SK-N-SH (cell line): ENCODE data around the gene HIVEP2. TPM values are rescaled to one million over a fixed set of nuclear protein-coding genes. Genes with fewer than 3 reads are reported as not detected.

Source experiments
- CTCF ChIA-PET: fragments of 300-600, 350-600 bp; formaldehyde crosslinking; extraction: SDS; loops from one replicate; lab custom pipeline; 2021; lab: Yijun Ruan, JAX
- POLR2A ChIA-PET: fragments of 350-600 bp; sonication (Branson Sonifier 250); formaldehyde crosslinking; extraction: SDS; loops from one replicate; lab custom pipeline; 2020; ENCODE audit warnings: antibody characterized with exemption, inconsistent platforms; lab: Yijun Ruan, JAX
- DNase-seq: peaks from one replicate; pipeline ENCODE4 v3.0.0; 2012
- H2AFZ ChIP-seq: fragments of 200-600 bp; sonication (generic); 2 replicates; pipeline ENCODE4 v1.8.1; 2016; ENCODE audit warnings: antibody characterized with exemption, mild to moderate bottlenecking, low read depth
- H3F3A ChIP-seq: fragments of 200-600 bp; sonication (generic); replicated peaks from 2 replicates; pipeline ENCODE3; 2016; ENCODE audit warnings: antibody characterized with exemption, mild to moderate bottlenecking; ENCODE audit not compliant: insufficient read depth
- H3K27ac ChIP-seq, 2 experiments: fragments of 200-500 bp in 1 of 2; fragments of 200-600 bp in 1 of 2; sonication (Bioruptor generic) in 1 of 2; sonication (generic), shearing (Covaris generic) in 1 of 2; 2 replicates each; pipeline versions ENCODE4 v1.5.1 to v1.6.1; 2014 to 2016; ENCODE audit warnings: low read depth in 2 of 2, inconsistent platforms in 1 of 2, low read length in 1 of 2, mild to moderate bottlenecking in 1 of 2, mixed read lengths in 1 of 2
- H3K27me3 ChIP-seq: fragments of 200-600 bp; sonication (generic), shearing (Covaris generic); 2 replicates; pipeline ENCODE4 v1.6.1; 2016; ENCODE audit warnings: mixed run types; ENCODE audit not compliant: insufficient read depth
- H3K36me3 ChIP-seq, 2 experiments: fragments of 200-500 bp in 1 of 2; fragments of 200-600 bp in 1 of 2; sonication (Bioruptor generic) in 1 of 2; sonication (generic) in 1 of 2; replicated peaks in 1 of 2; 2 replicates each; pipeline versions ENCODE3 to v1.5.1; 2014 to 2016; ENCODE audit warnings: low read length in 1 of 2, mild to moderate bottlenecking in 1 of 2; ENCODE audit not compliant: insufficient read depth in 2 of 2, control insufficient read depth in 1 of 2
- H3K4me1 ChIP-seq, 2 experiments: fragments of 200-500 bp in 1 of 2; fragments of 200-600 bp in 1 of 2; sonication (Bioruptor generic) in 1 of 2; sonication (generic), shearing (Covaris generic) in 1 of 2; 2 replicates each; pipeline versions ENCODE4 v1.5.1 to v1.6.1; 2014 to 2016; ENCODE audit warnings: low read depth in 1 of 2, low read length in 1 of 2, mixed run types in 1 of 2; ENCODE audit not compliant: insufficient read depth in 2 of 2, control insufficient read depth in 1 of 2
- H3K4me2 ChIP-seq: fragments of 200-600 bp; sonication (generic), shearing (Covaris generic); 2 replicates; pipeline ENCODE4 v1.6.1; 2017; ENCODE audit warnings: mixed run types
- H3K4me3 ChIP-seq, 2 experiments: fragments of 200-500 bp in 1 of 2; fragments of 200-600 bp in 1 of 2; sonication (Bioruptor generic) in 1 of 2; sonication (generic), shearing (Covaris generic) in 1 of 2; 2 replicates each; pipeline versions ENCODE4 v1.5.1 to v1.8.1; 2014 to 2016; ENCODE audit warnings: low read depth in 2 of 2, inconsistent platforms in 1 of 2, low read length in 1 of 2, mild to moderate bottlenecking in 1 of 2, mixed read lengths in 1 of 2, moderate library complexity in 1 of 2
- H3K79me2 ChIP-seq: fragments of 200-600 bp; sonication (generic); 2 replicates; pipeline ENCODE4 v1.8.1; 2017; ENCODE audit warnings: mild to moderate bottlenecking; ENCODE audit not compliant: insufficient read depth
- H3K9ac ChIP-seq: fragments of 200-600 bp; sonication (generic); 2 replicates; pipeline ENCODE4 v1.6.1; 2017; ENCODE audit warnings: mixed run types
- H3K9me2 ChIP-seq: fragments of 200-600 bp; sonication (generic); 2 replicates; pipeline ENCODE4 v1.6.1; 2017; ENCODE audit warnings: mixed run types
- H3K9me3 ChIP-seq: fragments of 200-600 bp; sonication (generic); 2 replicates; pipeline ENCODE4 v1.6.1; 2017; ENCODE audit warnings: mixed run types, mild to moderate bottlenecking, moderate library complexity
- H4K20me1 ChIP-seq: fragments of 200-600 bp; sonication (generic); 2 replicates; pipeline ENCODE4 v1.6.1; 2017; ENCODE audit warnings: mild to moderate bottlenecking, mixed run types; ENCODE audit not compliant: insufficient read depth
- ELF1 ChIP-seq: IDR thresholded peaks from 2 replicates; pipeline ENCODE4 v1.4.0; 2012
- EP300 ChIP-seq, 2 experiments: IDR thresholded peaks; 2 replicates each; pipeline versions ENCODE4 v1.4.0 to v1.6.1; 2012; ENCODE audit warnings: borderline replicate concordance in 1 of 2, low read depth in 1 of 2, low read length in 1 of 2
- EZH2phosphoT487 ChIP-seq: fragments of 200-600 bp; sonication (generic); IDR thresholded peaks from 2 replicates; pipeline ENCODE4 v1.6.1; 2017; ENCODE audit warnings: low read depth, mixed run types, mild to moderate bottlenecking, antibody characterized with exemption, moderate library complexity, borderline replicate concordance
- FOXJ3 ChIP-seq: sonication (generic); formaldehyde crosslinking; IDR thresholded peaks from 2 replicates; pipeline ENCODE4 v1.5.1; 2020; ENCODE audit warnings: mild to moderate bottlenecking, missing genetic modification reagents
- IRF3 ChIP-seq: fragments of 150-350 bp; IDR thresholded peaks from 2 replicates; pipeline ENCODE4 v1.6.1; 2016; ENCODE audit warnings: mild to moderate bottlenecking, low read depth, low read length
- MEF2A ChIP-seq: IDR thresholded peaks from 2 replicates; pipeline ENCODE4 v1.4.0; 2012; ENCODE audit warnings: low read depth, borderline replicate concordance
- PBX3 ChIP-seq: IDR thresholded peaks from 2 replicates; pipeline ENCODE4; 2012
- POLR2AphosphoS5 ChIP-seq: IDR thresholded peaks from 2 replicates; pipeline ENCODE4 v1.6.1; 2012; ENCODE audit warnings: low read depth, low read length
- REST ChIP-seq: IDR thresholded peaks from 2 replicates; pipeline ENCODE4 v1.6.1; 2012; ENCODE audit warnings: mild to moderate bottlenecking, low read depth, low read length, moderate library complexity
- RFX5 ChIP-seq: IDR thresholded peaks from 2 replicates; pipeline ENCODE4 v1.6.1; 2012; ENCODE audit warnings: mild to moderate bottlenecking, improper control_type of control experiment, low read length
- SIN3A ChIP-seq: IDR thresholded peaks from 2 replicates; pipeline ENCODE4 v1.6.1; 2012; ENCODE audit warnings: low read depth, mild to moderate bottlenecking, low read length, moderate library complexity, borderline replicate concordance
- TCF12 ChIP-seq: IDR thresholded peaks from 2 replicates; pipeline ENCODE4 v1.4.0; 2012
- TEAD4 ChIP-seq: IDR thresholded peaks from 2 replicates; pipeline ENCODE4 v1.4.0; 2012; ENCODE audit warnings: mild to moderate bottlenecking, borderline replicate concordance; ENCODE audit not compliant: insufficient read depth
- USF1 ChIP-seq: IDR thresholded peaks from 2 replicates; pipeline ENCODE4 v1.4.0; 2012; ENCODE audit warnings: low read depth, borderline replicate concordance
- WGBS: methylation state at CpG from one replicate; pipeline ENCODE4 v1.1.6; 2017; ENCODE audit warnings: low lambda C conversion rate; 5-methylcytosine and 5-hydroxymethylcytosine counted together
- polyA plus RNA-seq, 3 experiments: library from polyadenylated mRNA; depleted of rRNA; stranded (reverse); fragments of >200 nt; gene quantifications; 2 replicates each; pipeline ENCODE4 v1.2.3, GENCODE V29; 2012

The HIVEP2 gene
- polyA plus RNA-seq, 1 of the 3 experiments (the other 2 are of a cell fraction) = 2.5 TPM

GRCh38 chr6:142708651-142709050 is 236.3 kb downstream of the HIVEP2 start (continued):
- no peak for TF ChIP-seq PBX3
- TF ChIP-seq IRF3 = no peak
- no peak for TF ChIP-seq MEF2A
- TF ChIP-seq REST = no peak

GRCh38 chr6:142707255-142707654 is 237.7 kb downstream of the HIVEP2 start:
- ChIA-PET CTCF (no interaction called here), POLR2A (no interaction called here)
- Histone ChIP-seq H3K36me3 (no peaks in the 10 kb centered on the region), H3F3A (no peaks in the 10 kb centered on the region), H3K4me3 (no peak overlapping the region), H2AFZ (no peak overlapping the region), H3K79me2 (no peaks in the 10 kb centered on the region), H3K4me1 (peaks cover 3 to 16% of the 10 kb centered on the region in 2 experiments; a peak in 3 of 4 replicates), H4K20me1 (no peaks in the 10 kb centered on the region), H3K9me2 (no peaks in the 10 kb centered on the region), H3K9me3 (no peaks in the 10 kb centered on the region), H3K4me2 (no peak overlapping the region), H3K27me3 (no peaks in the 10 kb centered on the region), H3K9ac (no peak overlapping the region), H3K27ac (no peak overlapping the region; a peak in 1 of 4 replicates)
- WGBS = 88% methylated on average over 2 of the region's 2 CpGs
- DNase-seq = no peak
- TF ChIP-seq FOXJ3 (CRISPR knock-in tag) (no peak), EP300 (IDR thresholded peaks at IDR 0.05; ENCODE audit: borderline replicate concordance in 1 of 2, low read depth in 1 of 2, low read length in 1 of 2) (no peak)

- Histone ChIP-seq H3K9ac (no peak overlapping the region), H3K36me3 (no peaks in the 10 kb centered on the region), H3K79me2 (no peaks in the 10 kb centered on the region), H3K9me3 (no peaks in the 10 kb centered on the region), H3K27ac (no peak overlapping the region), H3K4me2 (no peak overlapping the region), H3K27me3 (no peaks in the 10 kb centered on the region), H2AFZ (0 out of 2 replicates have a peak overlapping the region, but pooled peaks have one; percentile 29), H3K4me3 (no peak overlapping the region), H3K9me2 (no peaks in the 10 kb centered on the region), H3K4me1 (peaks cover 3 to 23% of the 10 kb centered on the region in 2 experiments; a peak in 3 of 4 replicates), H4K20me1 (no peaks in the 10 kb centered on the region), H3F3A (no peaks in the 10 kb centered on the region)
- 88% methylated on average over 3 of the region's 3 CpGs for WGBS
- no peak for DNase-seq
- CTCF ChIA-PET = interaction anchor here (0.8 kb wide), 1 partner anchor 139 kb away, joined by 5 read pairs; no protein-coding TSS in a partner anchor
- POLR2A ChIA-PET = no interaction called here
- TF ChIP-seq ELF1 (no peak), TCF12 (no peak), REST (no peak), RFX5 (no peak), USF1 (no peak), TEAD4 (no peak), MEF2A (no peak), SIN3A (no peak), POLR2AphosphoS5 (no peak), FOXJ3 (CRISPR knock-in tag) (no peak), EP300 (IDR thresholded peaks at IDR 0.05; ENCODE audit: borderline replicate concordance in 1 of 2, low read depth in 1 of 2, low read length in 1 of 2) (no peak), EZH2phosphoT487 (no peak)
Observed at GRCh38 chr6:142706210-142706609, 238.8 kb downstream of the HIVEP2 start.
